NCI-H345 (cell line): ENCODE data around the gene BABAM2.
"Not testable (repeated sequence)": the region's sequence is repeated elsewhere in the genome, so short reads cannot be mapped to it uniquely, and the experiment has no call there.

Experiments used
- DNase-seq: peaks from one replicate; lab custom pipeline; 2025; lab: John Stamatoyannopoulos, UW

The BABAM2 gene

DNA sequence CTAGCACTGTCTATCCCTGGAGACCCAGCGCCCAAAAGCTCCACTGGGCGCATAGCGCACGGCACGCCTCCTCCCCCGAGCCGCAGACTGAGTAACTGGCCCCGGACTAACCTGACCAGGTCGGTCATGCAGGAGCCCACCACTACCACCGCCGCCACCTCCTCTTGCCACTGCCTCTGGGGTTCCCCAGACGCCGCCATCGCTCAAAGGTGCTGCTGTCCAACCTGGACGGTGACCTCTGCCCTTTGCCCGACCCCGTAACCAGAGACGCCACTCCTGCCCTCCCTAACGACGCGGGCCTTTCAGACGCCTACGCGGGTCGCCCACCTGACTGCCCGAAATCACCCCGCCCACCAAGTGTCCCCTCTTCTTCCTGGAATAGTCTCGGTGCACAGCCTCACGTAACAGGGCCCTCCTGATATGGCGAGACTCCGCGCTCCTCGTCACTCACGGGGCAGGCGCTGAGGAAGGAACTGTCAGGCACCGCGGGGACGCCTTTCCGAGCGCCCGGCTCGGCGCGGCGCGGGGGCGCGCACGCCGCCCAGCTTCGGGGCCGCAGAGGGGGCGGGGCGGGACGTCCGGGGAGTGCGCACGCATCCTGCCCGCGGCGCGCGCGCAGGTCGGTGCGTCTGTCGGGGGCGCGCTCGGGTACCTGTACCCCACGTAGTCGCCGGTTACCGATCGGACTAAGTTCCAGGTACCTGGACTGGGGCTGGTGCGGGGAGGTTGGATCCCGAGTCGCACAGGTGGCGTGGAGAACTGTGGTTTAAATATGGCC is at the start of gene BABAM2, which contains the start of gene RBKS:
TSS of gene BABAM2 (plus strand) at position 584 of the 778 bp plus-strand sequence. CDS start 3,828 bp downstream, outside the sequence.
TSS of gene RBKS (minus strand) at position 242 of the 778 bp plus-strand sequence. CDS start at position 200, 42 bp downstream.
- DNase-seq, result peak; percentile 94

DNA sequence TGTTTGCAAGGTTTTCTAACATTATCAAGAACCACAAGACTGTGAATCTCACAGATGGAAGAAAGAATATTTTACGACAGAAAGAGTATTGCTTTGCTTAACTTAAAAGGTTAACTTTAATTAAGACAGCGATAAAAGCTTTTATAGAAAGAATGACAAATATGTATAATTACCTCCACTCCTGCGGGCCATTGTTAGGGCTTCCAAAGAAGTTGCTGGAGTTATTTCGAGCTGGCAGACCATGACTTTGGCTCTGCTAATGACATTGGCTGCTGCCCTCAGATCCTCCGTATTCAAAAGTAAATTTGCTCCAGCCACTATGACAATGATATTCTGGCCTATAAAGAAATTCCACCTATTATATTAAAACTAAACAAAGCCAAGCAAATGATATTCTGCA is 47.6 kb upstream of the BABAM2 start:
- no peak for DNase-seq

- DNase-seq, result no peak
Measured at GRCh38 chr2:27843992-27844391, 46.5 kb upstream of the BABAM2 start.

DNA sequence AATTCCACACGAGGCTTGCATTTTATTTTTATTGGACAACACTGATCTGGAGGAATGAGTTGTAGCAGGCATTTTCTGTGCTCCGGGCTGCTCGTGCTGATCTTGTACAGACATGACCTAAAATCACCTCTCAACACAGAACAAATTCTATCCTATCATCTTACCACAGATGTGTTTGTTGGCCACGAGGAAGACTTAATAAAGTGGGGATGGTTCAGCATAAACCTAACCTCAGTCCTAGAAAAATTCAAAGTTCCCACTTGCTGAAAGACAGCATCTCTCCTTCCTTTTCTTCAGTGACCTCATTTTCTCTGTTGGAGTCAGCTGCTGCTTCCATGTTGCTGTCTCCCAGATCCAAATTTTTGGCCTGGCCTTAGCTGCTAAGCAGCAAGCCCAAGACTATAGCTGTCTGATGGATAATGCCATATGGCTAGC is 45.7 kb upstream of the BABAM2 start:
- DNase-seq, result no peak

GRCh38 chr2:27847333-27847732 is 43.2 kb upstream of the BABAM2 start:
- no peak for DNase-seq

DNA sequence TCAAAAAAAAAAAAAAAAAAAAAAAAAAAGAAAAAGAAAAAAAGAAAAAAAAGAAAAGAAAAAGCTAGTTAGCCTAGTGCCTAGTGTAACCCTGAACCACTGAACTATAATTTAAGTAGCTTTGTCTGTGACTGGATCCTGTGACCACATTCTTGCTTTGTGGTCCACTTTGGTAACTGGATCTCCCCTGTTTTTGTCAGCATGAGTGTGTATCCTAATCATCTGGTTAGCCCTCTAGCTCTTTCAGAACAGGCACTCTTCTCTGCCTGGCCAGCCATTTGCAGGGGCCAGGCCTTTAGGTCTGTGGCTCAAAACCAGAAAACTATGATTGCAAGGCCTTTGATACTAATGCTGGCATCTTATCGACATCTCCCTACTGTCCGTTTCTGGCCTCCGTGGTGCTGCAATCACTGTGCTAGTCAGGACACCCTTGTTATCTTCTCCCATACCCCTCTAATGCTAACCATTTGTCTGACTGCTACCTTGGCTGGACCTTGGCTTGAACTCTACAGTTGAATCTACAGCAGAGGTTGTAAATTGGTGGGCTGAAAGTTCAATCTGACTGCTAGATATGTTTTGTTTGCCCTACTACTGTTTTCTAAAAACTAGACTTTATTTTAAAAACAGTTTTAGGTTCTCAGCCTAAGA is 40.8 kb upstream of the BABAM2 start:
- DNase-seq, result no peak

DNA sequence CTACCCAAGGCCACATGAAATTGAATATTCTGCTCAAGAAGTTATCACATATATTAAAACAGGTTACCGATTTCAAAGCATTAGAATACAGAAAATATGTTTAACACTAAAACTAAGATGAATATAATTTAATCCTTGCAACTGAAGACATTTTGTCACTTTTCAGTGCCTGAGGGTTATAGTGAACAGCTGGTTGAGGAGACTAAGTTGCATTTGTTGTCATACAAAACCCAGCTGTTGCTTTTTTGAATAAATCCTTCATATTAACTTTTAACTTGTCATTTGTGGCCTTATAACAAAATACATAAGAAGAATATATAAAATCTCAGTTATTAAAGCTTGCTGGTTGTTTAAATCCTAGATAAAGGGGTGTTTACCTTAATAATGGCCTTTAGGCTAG is 37.8 kb upstream of the BABAM2 start:
- DNase-seq, result no peak

GRCh38 chr2:27854229-27854862 is 36.2 kb upstream of the BABAM2 start:
- DNase-seq, result no peak

GRCh38 chr2:27855476-27855875 is 35.1 kb upstream of the BABAM2 start:
- no peak for DNase-seq

DNA sequence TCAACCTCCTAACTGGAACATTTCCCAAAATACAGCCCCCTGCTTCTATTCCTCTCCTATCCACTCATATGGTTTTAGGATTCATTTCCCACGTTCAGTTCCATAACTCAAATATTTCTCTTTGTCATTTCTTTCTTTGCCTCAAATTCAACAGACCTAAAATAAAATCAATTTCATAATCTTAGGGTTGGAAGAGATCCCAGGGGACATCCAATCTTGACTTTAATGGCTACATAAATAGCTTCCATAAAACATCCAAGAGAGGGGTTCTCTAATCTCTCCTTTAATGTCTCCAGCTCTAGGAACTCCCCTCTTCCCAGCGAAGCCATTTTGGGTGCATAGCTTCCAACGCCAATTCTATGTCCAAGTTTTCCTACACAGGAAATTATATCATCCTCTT is 34.1 kb upstream of the BABAM2 start:
- DNase-seq, result no peak

GRCh38 chr2:27856956-27857355 is 33.6 kb upstream of the BABAM2 start:
- DNase-seq, result no peak

GRCh38 chr2:27857417-27858172 is 32.9 kb upstream of the BABAM2 start:
- no peak for DNase-seq

DNA sequence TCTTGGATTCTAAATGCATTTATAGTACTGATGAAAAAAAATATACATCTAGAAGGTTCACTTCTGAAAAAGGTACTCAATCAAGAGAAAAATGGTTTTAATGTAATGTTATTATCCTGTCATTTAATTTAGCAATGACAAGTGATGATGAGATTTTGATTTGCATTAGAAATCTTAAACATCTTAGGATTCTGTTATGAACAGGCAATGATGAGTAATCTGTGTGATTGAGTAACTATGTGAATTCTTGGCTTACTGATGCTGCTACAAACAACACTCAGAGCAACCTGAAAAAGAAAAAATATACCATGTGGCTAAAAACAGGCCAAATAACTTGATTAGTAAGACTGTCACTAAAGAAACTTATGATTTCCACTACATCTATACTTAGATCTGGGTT is 30.4 kb upstream of the BABAM2 start:
- no peak for DNase-seq

- DNase-seq, result no peak
Measured at GRCh38 chr2:27863146-27863545, 27.4 kb upstream of the BABAM2 start.

GRCh38 chr2:27863955-27864354 is 26.6 kb upstream of the BABAM2 start:
- not testable (repeated sequence) for DNase-seq

DNA sequence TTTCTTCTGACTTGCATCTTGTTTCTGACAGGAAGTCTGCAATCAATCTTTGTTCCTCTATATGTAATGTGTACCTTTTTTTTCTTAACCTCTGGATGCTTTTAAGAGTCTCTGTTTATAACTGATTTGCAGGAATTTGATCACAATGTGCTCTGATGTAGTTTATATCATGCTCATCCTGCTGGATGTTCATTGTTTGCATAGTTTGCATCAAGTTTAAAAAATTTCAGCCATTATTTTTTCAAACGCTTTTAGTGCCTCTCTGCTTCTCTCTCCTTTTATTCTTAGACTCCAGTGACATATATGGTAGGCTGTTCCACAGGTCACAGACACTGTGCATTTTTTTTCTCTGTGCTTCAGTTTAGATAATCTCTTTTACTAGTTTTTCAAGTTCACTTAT is 24.3 kb upstream of the BABAM2 start:
- no peak for DNase-seq

- no peak for DNase-seq
Measured at GRCh38 chr2:27869763-27870162, 20.8 kb upstream of the BABAM2 start.

- no peak for DNase-seq
Measured at GRCh38 chr2:27870724-27871123, 19.8 kb upstream of the BABAM2 start.

DNA sequence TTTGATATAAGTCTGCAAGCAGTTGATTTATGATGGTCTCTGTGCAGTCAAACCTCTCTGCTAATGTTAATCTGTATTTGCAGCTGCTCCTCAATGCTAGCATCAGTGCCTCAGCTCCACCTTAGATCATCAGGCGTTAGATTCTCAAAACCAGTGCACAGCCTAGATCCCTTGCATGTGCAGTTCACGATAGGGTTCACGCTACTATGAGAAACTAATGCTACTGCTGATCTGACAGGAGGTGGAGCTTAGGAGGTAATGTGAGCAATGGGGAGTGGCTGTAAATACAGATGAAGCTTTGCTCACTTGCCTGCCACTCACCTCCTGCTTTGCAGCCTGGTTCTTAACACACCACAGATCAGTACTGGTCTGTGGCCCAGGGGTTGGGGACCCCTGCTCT is 18.7 kb upstream of the BABAM2 start:
- DNase-seq, result no peak

- no peak for DNase-seq
Measured at GRCh38 chr2:27873091-27873490, 17.4 kb upstream of the BABAM2 start.

GRCh38 chr2:27875089-27875881 is 15.2 kb upstream of the BABAM2 start:
- no peak for DNase-seq
